NK-92 treated with Interleukin-12 subunit alpha and Interleukin-12 subunit beta, amount 100 ng/mL, for 24 hours (cell line): ENCODE results near the gene MPP1.

Experiments used
- DNase-seq: peaks from one replicate; lab custom pipeline; 2025; lab: John Stamatoyannopoulos, UW

The MPP1 gene

GRCh38 chrX:154775419-154776349, 29.6 kb downstream of the MPP1 start:
- DNase-seq = no peak

- DNase-seq = no peak
Observed at GRCh38 chrX:154774622-154775021, 30.7 kb downstream of the MPP1 start.

- DNase-seq = peak; percentile 92
Observed at GRCh38 chrX:154762537-154763296, 42.6 kb downstream of the MPP1 start, which contains the start of gene DKC1. TSS of gene DKC1 (plus strand) at chrX:154762864. CDS start at chrX:154762966, 102 bp downstream.

- no peak for DNase-seq
Observed at GRCh38 chrX:154761977-154762536, 43.2 kb downstream of the MPP1 start.

GRCh38 chrX:154758696-154759095, 46.6 kb downstream of the MPP1 start:
- no peak for DNase-seq

- DNase-seq = no peak
Observed at GRCh38 chrX:154751669-154752271, 53.5 kb downstream of the MPP1 start.

- DNase-seq = peak; percentile 22
Observed at GRCh38 chrX:154751203-154751668, 54.0 kb downstream of the MPP1 start.

GRCh38 chrX:154750301-154751202, 54.7 kb downstream of the MPP1 start, which contains the start of gene GAB3:
TSS of gene GAB3 (minus strand) at chrX:154751077. CDS start at chrX:154751025, 52 bp downstream.
- DNase-seq = peak; percentile 41

- DNase-seq = no peak
Observed at GRCh38 chrX:154749856-154750255, 55.4 kb downstream of the MPP1 start.

- peak; percentile 43 for DNase-seq
Observed at GRCh38 chrX:154748712-154749339, 56.5 kb downstream of the MPP1 start.

GRCh38 chrX:154742613-154743012, 62.7 kb downstream of the MPP1 start:
- no peak for DNase-seq

GRCh38 chrX:154739952-154740465, 65.3 kb downstream of the MPP1 start:
- DNase-seq = no peak

GRCh38 chrX:154738011-154738738, 67.1 kb downstream of the MPP1 start:
- peak; percentile 34 for DNase-seq

- no peak for DNase-seq
Observed at GRCh38 chrX:154737136-154737535, 68.1 kb downstream of the MPP1 start.

- no peak for DNase-seq
Observed at GRCh38 chrX:154735695-154736393, 69.4 kb downstream of the MPP1 start.

- peak; percentile 46 for DNase-seq
Observed at GRCh38 chrX:154734061-154734781, 71.1 kb downstream of the MPP1 start.

GRCh38 chrX:154733066-154733425, 72.2 kb downstream of the MPP1 start:
- DNase-seq = no peak

GRCh38 chrX:154732421-154733065, 72.7 kb downstream of the MPP1 start:
- DNase-seq = peak; percentile 42
